GM18858 (cell line): Measurements from ENCODE around the gene KICS2.
"Not testable (repeated sequence)": the region's sequence is repeated elsewhere in the genome, so short reads cannot be mapped to it uniquely, and the experiment has no call there.

ENCODE experiments used
- ATAC-seq: cut with Tn5 transposase; IDR thresholded peaks from one replicate; pipeline ENCODE4 v1.9.1; 2021; ENCODE audit not compliant: unreplicated experiment

KICS2 gene

DNA sequence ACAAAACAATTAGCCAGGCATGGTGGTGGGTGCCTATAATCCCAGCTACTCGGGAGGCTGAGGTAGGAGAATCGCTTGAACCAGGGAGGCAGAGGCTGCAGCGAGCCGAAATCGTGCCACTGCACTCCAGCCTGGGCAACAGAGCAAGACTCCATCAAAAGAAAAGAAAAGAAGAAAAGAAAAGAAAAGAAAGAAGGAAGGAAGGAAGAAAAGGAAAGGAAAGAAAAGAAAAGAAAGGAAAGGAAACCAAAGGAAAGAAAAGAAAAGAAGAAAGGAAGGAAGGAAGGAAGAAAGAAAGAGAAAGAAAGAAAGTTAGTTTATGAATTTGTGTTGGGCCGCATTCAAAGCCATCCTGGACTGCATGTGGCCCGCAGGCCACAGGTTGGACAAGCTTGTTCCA is 4.5 kb downstream of the KICS2 start:
- not testable (repeated sequence) for ATAC-seq

DNA sequence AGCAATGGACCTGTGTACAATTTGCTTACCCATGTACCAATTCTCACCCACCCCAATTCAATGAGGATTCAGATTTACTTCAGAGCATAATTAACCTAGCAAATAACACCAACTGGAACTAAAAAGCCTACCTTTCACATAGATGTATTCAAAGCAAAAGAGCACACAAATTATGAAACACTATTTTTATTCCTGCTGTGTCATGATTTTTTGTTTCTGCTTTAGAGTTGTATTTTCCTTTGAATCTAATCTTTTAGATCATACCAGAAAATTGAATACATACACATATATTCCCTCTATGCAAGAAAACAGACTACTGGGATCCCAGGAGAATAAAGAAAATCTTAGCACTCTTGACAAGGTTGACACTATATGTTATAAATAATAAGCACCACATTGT is 5.9 kb downstream of the KICS2 start:
- ATAC-seq: no peak

DNA sequence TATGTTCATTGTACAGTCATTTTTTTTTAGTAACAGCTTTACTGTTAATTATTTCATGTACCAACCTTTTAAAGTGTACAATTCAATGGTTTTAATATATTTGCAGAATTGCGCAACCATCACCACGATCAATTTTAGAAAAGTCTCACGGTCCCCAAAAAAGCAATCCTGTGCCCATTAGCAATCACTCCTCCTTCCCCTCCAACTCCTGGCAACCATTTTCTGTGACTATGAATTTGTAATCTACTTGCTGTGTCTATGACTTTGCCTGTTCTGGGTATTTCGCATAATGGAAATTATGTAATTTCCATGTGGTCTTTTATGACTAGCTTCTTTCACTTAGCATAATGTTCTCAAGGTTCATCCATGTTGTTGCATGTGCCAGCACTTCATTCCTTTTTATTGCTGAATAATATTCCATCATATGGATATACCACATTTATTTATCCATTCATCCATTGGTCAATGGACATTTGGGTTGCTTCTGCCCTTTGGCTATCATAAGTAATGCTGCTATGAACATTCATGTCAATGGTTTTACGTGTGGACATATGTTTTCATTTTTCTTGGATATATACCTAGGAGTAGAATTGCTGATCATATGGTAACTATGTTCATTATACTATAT is 9.9 kb downstream of the KICS2 start:
- ATAC-seq: no peak

DNA sequence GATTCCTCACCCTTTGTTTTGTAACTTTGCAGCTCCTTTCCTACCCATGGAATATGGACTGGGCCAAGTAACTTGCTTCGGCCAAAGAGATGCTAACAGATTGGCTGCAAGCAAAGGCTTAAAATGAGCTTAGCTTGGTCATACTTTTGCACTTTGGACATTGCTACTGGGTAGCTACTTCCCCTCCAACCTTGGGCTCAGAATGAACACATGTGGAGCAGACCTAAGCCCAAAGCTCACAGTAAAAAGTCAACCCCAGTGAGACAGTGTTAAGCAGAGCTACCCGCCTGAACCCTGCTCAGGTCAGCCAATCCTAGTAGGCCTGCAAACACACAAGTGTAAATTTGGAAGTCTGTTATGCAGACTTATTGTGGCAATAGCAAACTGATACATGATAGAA is 14.6 kb downstream of the KICS2 start:
- ATAC-seq: no peak

DNA sequence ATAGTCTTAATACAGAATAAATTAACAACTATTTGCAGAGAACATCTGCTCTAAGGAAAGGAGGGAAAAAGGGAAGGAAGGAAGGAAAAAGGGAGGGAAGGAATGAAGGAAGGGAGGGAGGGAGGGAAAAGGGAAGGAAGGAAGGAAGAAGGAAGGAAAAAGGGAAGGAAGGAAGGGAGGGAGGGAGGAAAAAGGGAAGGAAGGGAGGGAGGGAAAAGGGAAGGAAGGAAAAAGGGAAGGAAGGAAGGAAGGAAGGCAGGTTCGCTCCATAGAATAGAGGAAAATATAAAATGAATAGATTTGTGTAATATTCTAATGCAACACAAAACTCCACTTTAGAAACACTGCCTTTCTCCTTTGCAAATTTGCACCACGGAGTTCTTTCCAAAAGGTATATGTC is 16.6 kb downstream of the KICS2 start:
- ATAC-seq: no peak

DNA sequence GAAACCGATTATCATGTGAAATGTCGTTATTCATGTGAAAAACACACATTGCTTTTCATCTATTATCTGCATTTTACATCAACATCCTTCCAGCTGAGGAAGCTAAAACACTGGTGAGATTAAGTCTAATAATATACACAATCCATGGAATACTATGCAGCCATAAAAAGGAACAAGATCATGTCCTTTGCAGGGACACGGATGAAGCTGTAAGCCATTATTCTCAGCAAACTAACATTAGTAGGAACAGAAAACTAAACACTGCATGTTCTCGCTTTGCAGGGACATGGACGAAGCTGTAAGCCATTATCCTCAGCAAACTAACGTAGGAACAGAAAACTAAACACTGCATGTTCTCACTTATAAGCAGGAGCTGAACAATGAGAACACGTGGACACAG is 18.3 kb downstream of the KICS2 start:
- no peak for ATAC-seq

DNA sequence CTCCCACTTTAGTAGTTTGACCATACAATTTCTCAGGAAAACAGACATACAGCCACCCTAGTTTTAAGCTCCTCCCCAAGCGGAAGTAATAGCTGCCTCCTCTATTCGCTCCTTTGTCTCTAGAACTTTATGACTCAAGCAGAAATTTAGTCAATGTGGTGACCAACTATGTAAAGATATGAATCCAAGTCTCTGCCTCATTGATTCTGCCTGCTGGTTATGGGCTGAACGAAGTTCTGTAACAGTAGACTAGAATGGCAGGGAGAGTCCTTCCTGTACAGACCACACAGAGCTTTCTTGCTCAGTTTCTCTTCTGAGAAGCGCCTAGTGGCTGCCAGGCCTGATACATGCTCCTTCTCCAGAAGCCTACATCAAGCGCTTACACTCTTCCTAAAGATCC is 19.1 kb downstream of the KICS2 start:
- ATAC-seq: no peak

DNA sequence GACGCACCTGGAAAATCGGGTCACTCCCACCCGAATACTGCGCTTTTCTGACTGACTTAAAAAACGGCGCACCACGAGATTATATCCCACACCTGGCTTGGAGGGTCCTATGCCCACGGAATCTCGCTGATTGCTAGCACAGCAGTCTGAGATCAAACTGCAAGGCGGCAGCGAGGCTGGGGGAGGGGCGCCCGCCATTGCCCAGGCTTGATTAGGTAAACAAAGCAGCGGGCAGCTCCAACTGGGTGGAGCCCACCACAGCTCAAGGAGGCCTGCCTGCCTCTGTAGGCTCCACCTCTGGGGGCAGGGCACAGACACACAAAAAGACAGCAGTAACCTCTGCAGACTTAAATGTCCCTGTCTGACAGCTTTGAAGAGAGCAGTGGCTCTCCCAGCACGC is 26.3 kb downstream of the KICS2 start:
- not testable (repeated sequence) for ATAC-seq

DNA sequence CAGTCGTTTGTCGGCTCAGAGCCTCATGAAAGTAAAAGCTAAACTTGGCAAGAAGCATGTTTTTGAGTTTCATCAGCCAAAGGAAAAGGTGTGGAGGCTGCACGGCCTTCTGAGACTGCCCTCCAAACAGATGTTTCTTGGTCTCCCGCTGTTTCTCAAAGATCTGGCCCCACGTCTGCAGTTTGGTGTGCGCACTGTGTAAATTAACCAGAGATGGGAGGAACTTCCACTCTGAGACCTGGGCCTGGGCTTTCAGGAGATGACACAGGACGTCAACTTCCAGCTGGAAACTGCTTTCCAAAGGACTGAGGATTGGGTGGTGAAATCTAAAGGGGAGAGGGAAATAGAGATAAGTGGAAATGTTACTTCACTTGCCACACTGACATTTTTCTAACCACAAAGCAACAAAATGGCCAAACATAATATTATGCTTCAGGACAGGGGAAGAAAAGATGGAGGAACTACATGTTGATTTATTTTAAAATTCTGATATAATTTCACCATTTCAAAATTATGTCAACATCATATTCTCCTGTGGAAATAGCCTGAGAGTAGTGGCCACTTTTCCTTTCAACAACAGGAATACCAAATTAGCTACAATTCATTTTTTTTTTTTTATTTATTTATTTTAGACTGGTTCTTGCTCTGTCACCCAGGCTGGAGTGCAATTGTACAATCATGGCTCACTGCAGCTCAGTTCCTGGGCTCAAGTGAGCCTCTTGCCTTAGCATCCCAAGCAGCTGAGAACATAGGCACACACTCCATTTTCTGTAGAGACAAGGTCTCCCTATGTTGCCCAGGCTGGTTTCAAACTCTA is 27.6 kb downstream of the KICS2 start:
- no peak for ATAC-seq

DNA sequence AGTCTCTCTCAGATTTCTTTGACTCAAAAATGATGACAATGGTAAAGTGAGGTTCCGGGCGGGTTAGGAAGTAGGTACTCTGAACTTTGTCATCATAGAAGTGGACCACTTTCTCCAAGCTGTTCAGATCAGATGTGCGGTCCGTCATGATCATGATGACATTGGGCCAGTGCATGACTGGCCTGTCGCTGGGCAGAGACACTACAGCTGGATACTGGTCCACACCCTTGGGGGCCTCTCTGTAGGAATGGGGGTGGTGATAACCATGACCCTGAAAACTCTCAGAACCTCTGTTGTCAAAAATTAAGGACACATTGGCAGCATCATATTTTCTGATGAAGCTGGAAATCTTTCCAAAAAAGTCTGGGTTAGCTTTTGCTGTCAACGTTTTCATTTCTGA is 28.2 kb downstream of the KICS2 start:
- no peak for ATAC-seq

DNA sequence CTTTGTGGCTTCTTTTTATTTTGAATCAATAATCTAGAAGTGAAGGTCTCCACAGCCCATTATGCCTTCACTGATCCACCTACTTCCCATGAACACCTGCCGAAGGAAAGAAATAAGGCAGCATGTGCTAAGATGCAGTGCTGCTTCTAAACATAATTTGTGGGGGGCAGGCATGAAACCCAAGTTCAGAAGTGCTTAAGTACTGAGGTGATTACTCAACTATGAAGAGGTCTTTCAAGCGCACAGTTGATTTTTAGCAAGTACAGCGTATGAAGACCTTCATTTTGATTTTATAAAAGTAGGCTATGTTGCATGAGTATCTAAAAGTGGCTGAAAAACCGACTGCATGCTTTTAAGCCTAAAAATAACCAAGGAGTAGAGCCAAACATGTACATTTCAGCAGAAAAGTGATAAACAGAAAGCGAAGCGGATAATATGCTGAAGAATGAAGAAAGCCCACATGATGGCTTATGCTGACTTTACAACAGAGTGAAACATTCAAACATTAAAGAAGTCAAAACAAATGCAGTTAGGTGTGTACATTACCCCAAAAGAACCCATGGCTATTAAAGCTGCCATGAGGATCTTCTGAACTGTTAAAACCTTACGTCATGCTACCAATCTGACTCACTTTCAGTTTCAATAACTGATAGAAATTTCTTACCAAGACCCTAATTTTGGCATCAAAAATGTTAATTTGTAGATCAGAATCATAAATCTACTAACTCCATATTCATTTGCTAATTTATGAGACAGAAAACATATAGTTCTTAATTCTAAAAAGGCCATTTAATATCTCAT is 29.3 kb downstream of the KICS2 start:
- peak; percentile 94 for ATAC-seq

DNA sequence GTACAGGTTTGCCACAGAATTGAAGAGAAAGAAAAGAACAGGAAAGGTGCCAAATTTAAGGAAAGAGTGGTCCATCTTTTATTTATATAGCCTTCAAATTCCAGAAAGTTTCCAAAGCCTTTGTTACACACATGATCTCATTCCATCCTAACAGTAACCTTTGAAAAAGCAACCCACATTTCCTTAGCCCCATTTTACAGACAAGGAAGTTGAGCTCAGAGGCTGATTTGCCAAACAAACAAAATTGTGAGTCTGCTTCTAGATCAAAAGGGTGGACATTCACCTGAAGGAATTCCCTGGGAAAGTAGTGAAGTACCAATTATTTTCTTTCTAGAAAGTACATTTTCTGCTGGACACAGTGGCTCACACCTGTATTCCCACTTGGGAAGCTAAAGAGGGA is 32.0 kb downstream of the KICS2 start:
- no peak for ATAC-seq

DNA sequence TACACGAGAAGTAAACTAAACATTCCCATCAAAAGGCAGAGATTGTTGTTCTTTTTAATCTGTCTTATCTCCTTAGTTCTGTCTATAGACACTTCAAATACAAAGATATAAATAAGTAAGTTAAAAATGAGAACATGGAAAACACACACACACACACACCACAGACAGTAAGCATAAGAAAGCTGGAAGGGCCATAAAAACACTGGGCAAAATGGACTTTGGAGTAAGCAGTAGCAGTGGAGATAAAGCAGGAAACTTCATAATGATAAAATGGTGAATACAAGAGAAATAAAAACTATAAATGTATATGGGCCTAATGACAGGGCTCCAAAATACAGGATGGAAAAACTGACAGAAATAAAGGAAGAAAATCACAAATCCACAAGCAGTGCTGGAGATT is 32.6 kb downstream of the KICS2 start:
- no peak for ATAC-seq

DNA sequence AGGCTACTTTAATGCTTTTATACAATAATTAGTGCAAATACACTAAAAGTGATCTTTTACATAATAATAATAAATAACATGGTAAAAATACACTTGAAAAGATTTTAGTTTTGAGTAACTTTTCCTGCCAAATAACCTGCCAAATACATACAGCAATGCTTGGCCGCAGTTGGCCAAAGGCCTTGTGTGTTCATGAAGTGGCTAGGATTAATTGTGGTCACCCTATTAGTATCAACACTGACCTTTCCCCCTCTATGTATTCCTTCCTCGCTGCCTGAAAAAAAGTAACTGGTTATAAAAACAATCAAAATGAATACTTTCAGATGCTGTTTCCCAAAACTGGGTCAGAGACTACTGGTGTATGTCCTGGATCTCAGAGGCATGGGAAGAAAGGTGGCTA is 34.3 kb downstream of the KICS2 start:
- no peak for ATAC-seq

DNA sequence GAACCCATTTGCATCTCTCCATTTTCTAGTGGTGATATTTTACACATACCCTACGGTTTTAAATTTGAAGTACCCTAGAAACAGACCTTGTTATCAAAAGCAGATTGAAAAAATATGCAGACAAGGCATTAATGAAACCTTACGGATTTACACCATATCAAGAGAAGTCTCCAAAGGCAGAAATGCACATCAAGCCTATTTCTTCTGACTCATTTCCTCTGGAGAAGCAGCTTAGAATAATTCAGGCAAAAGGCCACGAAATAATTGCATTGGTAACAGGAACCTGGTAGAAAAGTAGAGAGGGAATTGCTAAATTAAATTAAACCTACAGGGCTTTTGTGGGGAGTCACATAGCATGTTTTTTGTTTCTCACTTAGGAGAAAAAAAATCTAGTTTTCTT is 34.7 kb downstream of the KICS2 start:
- no peak for ATAC-seq

DNA sequence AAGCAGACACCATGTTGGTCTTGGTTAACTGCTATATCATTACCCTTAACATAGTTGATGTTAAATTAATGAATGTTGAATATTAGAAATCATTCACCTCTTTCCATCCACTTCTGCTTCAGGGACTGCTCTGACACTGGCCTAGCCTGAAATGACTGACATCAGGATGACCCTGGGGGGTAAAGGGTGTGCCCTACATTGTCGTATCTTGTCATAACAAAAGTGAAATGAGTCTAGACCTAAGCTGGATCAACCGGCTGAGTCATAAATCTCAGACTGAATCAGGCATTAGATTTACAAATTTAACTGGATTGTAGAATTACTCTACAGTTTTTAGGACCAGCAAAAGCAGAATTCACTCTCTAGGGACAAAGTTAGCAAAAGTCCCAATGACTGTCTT is 35.3 kb downstream of the KICS2 start:
- peak; percentile 91 for ATAC-seq

DNA sequence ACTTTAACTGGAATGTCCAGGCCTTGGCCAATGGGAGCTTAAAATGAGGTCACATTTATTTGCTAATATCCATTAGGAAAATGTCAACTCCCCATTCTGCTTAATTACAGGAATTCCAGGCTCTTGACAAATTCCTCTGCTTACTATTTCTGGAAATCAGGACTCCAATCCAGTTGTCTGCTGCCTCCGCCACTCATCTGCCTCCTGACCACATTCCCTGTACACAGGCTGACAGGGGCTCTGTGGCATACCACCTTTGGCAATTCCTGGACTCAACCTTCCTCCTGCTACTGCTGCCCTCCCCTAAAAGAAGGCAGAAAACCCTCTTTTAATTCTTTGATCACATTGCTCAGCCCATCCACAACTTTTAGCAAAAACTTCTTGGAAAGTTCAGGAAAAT is 37.9 kb downstream of the KICS2 start:
- no peak for ATAC-seq

DNA sequence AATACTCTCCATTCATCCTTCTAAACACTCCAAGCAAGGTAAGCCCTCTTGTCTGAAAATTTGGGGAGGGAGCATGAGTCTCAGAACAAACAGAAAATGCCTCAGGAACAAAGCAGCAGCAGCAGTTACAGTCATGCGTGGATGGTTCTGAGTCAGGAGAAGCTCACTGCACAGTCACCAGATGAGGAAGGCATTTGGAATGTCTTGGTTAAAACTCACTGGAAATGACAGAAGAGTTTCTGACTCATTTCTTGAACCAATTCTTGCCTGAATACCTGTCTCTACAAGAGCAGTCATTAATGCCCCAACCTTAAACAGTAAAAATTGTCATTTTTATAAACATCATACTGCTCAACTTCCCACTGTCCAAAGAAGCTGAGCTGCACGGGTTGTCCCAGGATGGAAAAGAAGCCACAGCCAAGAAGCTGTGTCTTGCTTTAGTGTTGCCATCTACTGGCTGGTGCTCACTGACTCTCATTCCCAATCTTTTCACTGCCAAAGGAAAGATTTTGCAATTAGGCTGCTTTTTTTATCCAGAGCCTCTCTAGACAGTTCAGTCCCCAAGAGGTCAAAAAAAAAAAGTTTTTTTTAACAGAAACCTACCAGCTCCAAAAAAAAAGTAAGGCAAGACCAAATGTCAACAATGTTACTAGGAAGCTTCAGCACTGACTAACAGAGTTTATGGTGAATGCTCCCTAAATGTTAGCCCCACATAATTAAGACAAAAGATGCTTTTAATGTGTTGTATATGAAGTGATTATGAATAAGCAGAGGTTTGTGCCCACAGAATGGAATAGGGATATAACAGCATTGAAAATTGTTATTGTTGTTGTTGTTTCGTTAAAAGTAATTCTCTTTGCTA is 40.4 kb downstream of the KICS2 start:
- ATAC-seq: no peak

DNA sequence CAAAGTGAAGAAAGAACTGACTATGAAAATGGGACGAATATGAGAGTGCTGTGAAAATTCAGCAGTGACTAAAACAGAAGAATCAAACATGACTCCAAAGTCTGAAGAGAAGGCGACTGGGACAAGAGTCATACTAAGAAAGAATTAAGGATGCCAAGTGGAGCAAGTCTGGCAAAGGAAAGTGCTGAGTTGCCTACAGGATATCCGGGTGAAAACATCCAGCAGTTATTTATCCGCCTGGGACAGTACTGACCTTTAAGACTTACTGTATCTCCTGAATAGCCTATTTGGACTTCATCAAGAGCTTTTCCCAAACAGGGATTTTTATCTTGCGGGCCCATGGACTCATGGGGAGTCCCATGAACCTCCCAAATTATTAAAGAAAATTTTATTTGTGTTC is 41.1 kb downstream of the KICS2 start:
- ATAC-seq: no peak

DNA sequence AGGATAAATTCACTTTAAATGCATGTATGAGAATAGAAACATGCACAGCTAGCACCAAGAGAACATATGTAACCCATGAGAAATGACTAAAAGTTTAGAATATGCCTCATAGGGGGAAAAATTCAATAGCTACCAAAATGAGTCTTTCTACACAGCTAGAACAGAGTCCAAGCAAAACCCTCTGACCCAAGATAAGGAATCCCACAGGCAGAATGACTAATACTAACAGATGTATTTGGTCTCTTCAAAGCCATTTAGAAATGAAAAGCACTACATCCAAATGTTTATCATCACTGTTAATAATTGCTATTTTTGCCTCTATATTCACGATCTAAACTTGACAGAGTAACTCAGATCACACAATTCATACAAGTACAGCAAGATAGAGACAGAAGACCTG is 44.0 kb downstream of the KICS2 start:
- ATAC-seq: no peak

DNA sequence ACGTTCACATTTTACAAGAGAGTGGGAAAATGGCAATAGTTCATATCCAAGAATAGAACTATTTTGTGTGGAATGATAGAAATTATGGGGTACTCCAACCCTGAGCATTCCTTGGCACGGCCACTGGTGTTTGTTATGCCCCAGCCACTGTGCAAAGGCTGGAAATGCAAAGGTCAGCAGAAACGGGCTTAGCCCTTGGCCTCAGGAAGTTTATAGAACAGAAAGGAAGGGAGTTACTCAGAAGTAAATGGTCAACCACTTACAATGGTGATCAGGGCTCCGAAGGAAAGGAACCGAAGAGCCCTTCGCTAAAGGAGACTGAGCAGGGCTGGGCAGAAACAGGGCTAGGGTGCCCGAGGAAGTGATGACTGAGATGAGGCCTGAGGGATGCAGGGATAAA is 45.1 kb downstream of the KICS2 start:
- ATAC-seq: no peak
